Body of pancreas (tissue), 4 donors: Measurements from ENCODE around the gene CCDC134.

Source experiments
- POLR2A ChIP-seq, 3 donors: fragments of 450-650 bp; IDR thresholded peaks; one replicate each; pipeline ENCODE4 v1.6.1; 2016; ENCODE audit warnings: antibody characterized with exemption in 3 of 3, mild to moderate bottlenecking in 2 of 3
- TF ChIP-seq, protein P1 (sequence below), 7 experiments: fragments of 450-650 bp in 4 of 7; fragments of 200-600 bp in 3 of 7; sonication (generic) in 3 of 7; IDR thresholded peaks; one replicate each; pipeline ENCODE4 v1.5.1; 2016 to 2019; ENCODE audit warnings: antibody characterized with exemption in 7 of 7

DNA sequence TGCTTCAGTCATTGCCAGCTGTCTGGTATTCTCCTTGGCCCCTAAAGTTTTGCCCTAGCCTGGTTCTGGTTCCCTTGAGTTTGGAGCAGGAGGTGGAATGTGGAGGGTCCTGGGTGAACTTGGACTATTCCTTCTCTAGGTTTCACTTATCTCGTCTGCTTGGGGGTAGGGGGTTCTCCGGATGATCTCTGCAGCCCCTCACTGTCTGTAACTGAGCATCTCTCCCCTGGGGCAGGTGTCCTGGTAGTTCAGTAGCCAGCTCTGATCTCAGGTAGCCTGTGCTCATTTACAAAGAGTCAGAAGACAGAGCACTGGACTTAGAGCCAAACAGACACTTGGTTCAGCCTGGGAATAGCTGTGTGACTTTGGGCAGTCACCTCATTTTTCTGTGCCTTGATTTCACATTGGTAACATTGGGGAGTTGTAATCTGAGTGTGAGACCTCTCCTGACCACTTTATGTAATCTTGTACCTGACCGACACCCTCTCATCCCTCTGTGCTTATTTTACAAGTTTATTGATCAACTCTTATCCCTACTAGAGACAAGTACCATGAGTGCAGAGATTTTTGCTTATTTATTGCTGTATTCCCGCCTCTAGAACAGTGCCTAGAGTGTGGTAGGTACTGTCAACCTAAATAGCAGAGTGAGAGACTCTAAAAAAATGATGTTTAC, 804 bp downstream of the CCDC134 start:
- TF ChIP-seq, protein P1, sequence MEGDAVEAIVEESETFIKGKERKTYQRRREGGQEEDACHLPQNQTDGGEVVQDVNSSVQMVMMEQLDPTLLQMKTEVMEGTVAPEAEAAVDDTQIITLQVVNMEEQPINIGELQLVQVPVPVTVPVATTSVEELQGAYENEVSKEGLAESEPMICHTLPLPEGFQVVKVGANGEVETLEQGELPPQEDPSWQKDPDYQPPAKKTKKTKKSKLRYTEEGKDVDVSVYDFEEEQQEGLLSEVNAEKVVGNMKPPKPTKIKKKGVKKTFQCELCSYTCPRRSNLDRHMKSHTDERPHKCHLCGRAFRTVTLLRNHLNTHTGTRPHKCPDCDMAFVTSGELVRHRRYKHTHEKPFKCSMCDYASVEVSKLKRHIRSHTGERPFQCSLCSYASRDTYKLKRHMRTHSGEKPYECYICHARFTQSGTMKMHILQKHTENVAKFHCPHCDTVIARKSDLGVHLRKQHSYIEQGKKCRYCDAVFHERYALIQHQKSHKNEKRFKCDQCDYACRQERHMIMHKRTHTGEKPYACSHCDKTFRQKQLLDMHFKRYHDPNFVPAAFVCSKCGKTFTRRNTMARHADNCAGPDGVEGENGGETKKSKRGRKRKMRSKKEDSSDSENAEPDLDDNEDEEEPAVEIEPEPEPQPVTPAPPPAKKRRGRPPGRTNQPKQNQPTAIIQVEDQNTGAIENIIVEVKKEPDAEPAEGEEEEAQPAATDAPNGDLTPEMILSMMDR (IDR thresholded peaks at IDR 0.05), result no peak
- no peak for TF ChIP-seq POLR2A (IDR thresholded peaks at IDR 0.05)
